ENCODE measurements around the gene RRAS.

RRAS gene

DNA sequence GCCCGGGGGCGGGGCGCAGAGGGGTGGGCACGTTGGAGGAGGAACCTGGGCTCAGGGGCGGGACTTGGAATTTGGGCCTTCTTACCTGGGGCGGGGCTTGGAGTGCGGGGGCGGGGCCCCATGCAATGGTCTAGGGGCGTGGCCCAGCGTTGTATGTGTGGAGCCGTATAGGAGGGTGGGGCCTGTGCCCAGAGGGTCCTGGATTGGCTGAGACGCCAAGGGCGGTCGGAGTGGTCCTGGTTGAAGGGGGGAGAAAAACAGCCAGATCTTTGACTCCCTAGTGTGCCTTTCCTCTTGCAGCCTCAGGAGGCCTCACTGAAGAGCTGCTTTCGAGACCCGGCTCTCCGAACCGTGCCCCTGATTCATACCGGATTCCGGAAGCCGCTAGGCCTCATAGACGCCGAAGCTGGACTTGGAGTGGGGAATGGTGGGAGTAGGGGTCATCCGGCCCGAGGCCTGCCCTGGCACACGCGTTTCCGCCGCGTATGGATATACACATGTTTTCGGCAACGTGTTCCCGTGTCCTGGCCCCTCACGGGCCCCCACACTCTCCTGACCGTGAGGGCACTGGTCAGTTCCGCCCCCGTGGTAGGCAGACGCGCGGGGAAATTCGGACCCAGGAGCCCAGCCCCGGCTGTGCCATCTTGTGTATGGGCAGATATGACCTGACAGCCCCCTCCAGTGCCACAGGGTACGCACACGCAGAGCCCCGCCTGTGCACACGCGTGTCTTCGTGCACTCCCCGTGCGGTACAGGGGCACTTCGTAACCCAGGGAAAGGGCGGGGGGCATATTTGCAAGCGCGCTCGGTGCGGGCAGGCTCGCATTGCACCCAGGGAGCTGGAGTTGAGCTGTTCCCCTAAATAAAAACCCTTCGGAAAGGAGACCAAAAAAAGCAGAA lies 49.6 kb downstream of the RRAS start:
- peak; percentile 95 for DNase-seq
- in situ Hi-C loops (cut with HindIII; ENCODE audit: low pct_ligation_motif_present, low pct_unique_long_range_greater_than_20kb, low sequenced_read_pairs): no loop called here

DNA sequence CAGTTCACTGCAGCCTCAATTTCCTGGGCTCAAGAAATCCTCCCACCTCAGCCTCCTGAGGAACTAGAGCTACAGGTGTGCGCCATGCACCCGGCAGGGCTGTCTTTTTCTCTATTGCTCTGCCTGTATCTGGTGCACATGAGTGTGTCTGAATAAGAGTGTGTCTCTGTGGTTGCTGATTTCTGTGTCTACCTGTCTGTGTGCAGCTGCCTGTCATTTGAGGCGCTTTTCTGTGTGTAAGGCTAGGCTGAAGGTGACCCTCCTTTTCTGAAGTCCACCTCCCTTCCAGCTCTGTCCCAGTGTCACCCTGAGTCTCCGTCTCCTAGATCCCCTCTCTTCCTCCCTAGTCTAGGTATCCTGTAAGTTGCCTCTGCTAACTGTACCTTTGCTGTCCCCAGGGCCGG lies 50.4 kb downstream of the RRAS start:
- in situ Hi-C loops (cut with HindIII; ENCODE audit: low pct_ligation_motif_present, low pct_unique_long_range_greater_than_20kb, low sequenced_read_pairs): no loop called here

DNA sequence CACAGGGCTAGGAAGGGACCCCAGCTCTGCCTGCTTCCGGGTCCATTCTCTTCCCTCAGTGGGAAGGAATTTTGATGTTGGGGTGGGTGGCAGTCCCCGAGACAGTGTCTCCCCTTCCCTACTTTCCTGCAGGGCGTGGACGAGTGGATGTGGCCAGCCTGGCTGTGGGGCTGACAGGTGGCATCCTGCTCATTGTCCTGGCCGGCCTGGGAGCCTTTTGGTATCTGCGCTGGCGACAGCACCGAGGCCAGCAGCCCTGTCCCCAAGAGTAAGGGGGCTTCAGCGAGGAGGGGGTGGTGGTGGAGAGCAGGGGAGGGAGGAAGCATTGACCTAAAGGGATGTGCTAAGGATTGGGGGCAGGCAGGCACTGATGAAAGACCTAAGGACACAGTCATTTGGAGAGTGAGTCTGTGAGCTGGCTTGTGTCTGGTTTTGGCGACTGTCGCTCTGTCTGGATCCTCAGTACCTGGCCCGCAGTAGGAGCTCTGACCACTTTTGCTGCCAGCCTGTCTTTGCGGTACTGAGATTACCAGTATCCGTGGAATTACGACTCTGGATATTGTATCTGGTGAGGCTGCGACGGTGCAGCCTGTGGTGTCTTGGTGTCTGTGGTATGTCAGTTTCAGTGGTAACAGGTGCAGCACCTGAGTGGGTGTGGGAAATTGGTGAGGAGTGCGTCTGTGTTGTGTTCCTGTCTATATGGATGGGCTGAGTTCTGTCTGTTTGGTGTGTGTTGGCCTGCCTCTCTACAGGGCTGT lies 51.4 kb downstream of the RRAS start:
- DNase-seq: no peak
- in situ Hi-C loops (cut with HindIII; ENCODE audit: low pct_ligation_motif_present, low pct_unique_long_range_greater_than_20kb, low sequenced_read_pairs): no loop called here

More for the DNA sequence above, 50.4 kb downstream of the RRAS start:
- no peak for DNase-seq

DNA sequence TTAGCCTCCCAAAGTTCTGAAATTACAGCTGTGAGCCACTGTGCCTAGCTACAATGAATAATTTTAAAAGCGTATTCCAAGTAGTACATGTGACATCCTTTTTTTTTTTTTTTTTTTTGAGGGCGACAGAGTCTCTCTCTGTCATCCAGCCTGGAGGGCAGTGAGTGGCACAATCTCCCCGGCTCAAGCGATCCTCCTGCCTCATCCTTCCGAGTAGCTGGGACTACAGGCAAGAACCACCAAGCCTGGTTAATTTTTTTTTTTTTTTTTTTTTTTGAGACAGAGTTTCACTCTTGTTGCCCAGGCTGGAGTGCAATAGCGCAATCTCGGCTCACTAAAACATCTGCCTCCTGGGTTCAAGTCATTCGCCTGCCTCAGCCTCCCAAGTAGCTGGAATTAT lies 52.7 kb downstream of the RRAS start:
- in situ Hi-C loops (cut with HindIII; ENCODE audit: low pct_ligation_motif_present, low pct_unique_long_range_greater_than_20kb, low sequenced_read_pairs): no loop called here
- DNase-seq: no peak

Measured in ACHN (cell line).